A673 (cell line): Measurements from ENCODE around the gene OR2L8.

Source experiments
- EZH2 ChIP-seq: fragments of 200-600 bp; sonication (generic); IDR thresholded peaks from 2 replicates; pipeline ENCODE4 v1.6.1; 2017; ENCODE audit warnings: borderline replicate concordance, low read depth, mild to moderate bottlenecking, mixed read lengths, antibody characterized with exemption, low read length; ENCODE audit not compliant: poor library complexity, severe bottlenecking
- TF ChIP-seq, protein P1 (sequence below): fragments of 300-800, 200-600 bp; sonication (generic); conservative IDR thresholded peaks from 2 replicates; pipeline ENCODE4 v1.5.1; 2017; ENCODE audit warnings: low read depth, mild to moderate bottlenecking, antibody characterized with exemption, low read length, moderate library complexity, mixed read lengths

DNA sequence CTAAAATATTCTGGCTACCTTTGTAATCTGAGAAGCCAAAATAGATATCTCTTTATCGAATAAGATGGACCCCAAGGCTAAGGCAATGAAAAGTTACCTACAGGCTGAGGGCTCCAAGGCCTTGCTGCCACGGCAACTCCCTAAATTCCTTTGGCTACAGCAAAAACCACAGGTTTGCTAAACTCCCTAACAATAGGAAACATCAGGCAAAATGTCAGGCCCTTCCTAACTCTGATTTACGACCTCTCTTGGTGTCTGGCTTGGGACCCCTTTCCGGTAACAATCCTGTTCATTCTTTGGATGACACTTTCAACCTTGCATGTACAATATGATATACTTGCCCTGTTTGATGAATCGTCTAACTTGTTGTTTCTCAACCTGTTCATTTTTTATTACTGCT, 39.9 kb upstream of the OR2L8 start:
- TF ChIP-seq, protein P1, sequence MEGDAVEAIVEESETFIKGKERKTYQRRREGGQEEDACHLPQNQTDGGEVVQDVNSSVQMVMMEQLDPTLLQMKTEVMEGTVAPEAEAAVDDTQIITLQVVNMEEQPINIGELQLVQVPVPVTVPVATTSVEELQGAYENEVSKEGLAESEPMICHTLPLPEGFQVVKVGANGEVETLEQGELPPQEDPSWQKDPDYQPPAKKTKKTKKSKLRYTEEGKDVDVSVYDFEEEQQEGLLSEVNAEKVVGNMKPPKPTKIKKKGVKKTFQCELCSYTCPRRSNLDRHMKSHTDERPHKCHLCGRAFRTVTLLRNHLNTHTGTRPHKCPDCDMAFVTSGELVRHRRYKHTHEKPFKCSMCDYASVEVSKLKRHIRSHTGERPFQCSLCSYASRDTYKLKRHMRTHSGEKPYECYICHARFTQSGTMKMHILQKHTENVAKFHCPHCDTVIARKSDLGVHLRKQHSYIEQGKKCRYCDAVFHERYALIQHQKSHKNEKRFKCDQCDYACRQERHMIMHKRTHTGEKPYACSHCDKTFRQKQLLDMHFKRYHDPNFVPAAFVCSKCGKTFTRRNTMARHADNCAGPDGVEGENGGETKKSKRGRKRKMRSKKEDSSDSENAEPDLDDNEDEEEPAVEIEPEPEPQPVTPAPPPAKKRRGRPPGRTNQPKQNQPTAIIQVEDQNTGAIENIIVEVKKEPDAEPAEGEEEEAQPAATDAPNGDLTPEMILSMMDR = no peak
- TF ChIP-seq EZH2 = no peak
